Skin of body (tissue), 2 donors: ENCODE measurements around the gene GALNT17. TPM values are rescaled to one million over a fixed set of nuclear protein-coding genes. Genes with fewer than 3 reads are reported as not detected.

Experiments used
- DNase-seq: peaks from one replicate; lab custom pipeline; 2025; lab: John Stamatoyannopoulos, UW
- total RNA-seq: library from RNA; depleted of rRNA; stranded (reverse); fragments of >200 nt; gene quantifications from one replicate; pipeline ENCODE4 v1.2.3, GENCODE V29; 2014

Gene GALNT17
- total RNA-seq, 1 donor from 2014 or later = 6.3 TPM

GRCh38 chr7:71334541-71334940, 202.6 kb downstream of the GALNT17 start:
- no peak for DNase-seq

GRCh38 chr7:71338866-71339265, 206.9 kb downstream of the GALNT17 start:
- no peak for DNase-seq

DNA sequence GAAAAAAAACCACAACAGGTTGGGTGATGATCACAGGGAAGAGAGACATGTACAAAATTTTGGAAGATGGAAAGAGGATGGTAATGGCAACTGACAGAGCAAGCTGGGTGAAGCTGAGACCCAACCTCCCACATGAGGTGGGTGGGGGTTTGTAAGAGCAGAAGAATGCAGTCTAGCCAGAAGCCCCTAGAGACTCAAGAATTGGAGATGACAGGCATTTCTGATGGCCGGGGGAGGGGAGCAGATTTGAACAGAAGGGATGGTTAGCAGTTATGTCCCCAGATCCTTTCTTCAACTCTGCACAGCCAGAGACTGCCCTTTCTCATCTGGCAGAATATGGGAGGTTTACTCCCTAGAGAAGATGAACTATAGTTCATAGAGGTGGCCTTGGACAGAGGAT, 208.0 kb downstream of the GALNT17 start:
- no peak for DNase-seq

DNA sequence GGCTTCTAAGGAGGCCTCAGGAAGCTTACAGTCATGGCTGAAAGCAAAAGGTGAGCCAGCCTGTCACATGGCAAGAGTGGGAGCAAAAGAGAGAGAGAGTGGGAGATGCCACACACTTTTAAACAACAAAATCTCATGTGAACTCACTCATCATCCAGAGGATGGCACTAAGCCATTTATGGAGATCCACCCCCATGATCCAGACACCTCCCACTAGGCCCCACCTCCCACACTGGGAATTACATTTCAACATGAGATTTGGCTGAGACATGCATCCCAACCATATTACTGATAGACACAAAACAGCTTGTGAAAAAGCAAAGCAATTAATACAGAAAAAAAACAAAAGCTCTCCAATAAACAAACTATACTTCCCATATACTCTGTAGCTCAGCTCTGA, 210.3 kb downstream of the GALNT17 start:
- DNase-seq = no peak

DNA sequence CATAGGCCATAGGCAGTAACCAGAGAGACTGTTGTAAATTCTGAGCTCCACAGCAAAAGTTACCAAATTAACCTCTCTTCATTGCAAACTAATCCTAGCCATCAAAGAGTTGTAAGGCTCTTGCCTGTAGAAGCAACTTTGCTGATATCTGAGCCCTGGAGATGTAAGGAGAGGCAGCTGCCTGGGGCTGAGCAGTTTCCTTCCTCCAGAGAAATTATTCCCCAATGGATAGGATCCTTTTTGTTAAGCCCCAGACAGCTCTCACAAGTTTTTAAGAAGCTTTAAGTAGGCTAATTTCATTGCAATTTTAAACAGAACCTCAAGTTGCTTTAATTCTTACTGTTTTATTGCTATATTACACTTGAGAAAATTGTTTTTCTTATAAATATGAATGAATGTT, 211.1 kb downstream of the GALNT17 start:
- no peak for DNase-seq

GRCh38 chr7:71343892-71344291, 211.9 kb downstream of the GALNT17 start:
- DNase-seq = no peak

DNA sequence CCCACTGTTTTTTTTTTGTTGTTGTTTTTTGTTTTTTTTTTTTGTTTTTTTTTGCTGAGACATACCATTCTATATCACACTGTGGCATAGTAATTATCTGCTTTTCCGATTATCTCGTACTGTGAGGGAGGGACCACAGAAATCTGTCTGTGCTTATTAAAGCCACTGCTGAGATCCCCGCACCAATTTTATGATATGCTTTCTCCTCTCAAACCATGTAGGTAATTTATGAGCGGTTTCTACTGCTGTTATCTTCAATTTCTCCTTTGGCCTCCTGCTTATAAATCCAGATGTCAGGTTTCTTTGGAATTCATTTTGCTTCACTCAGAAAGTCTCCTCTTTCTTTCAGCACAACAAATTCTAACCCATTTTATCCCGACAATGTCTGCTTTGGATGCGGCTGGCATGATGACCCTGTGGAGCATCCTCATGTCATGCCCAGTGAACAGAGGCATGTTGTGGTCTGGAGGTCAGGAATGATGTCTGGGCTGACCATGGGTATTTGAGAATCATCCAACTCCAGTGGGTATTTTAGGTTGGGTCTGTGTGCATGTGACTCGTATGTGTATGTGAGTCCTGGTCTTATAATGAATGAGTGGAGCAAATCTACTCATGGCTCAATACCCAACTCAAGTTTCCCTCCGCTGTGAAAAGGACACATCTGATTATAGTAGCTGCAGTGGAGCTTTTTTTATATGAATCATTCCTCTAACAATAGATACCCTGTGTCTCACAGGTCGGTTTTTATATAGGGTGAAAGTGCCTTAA, 213.4 kb downstream of the GALNT17 start:
- no peak for DNase-seq

DNA sequence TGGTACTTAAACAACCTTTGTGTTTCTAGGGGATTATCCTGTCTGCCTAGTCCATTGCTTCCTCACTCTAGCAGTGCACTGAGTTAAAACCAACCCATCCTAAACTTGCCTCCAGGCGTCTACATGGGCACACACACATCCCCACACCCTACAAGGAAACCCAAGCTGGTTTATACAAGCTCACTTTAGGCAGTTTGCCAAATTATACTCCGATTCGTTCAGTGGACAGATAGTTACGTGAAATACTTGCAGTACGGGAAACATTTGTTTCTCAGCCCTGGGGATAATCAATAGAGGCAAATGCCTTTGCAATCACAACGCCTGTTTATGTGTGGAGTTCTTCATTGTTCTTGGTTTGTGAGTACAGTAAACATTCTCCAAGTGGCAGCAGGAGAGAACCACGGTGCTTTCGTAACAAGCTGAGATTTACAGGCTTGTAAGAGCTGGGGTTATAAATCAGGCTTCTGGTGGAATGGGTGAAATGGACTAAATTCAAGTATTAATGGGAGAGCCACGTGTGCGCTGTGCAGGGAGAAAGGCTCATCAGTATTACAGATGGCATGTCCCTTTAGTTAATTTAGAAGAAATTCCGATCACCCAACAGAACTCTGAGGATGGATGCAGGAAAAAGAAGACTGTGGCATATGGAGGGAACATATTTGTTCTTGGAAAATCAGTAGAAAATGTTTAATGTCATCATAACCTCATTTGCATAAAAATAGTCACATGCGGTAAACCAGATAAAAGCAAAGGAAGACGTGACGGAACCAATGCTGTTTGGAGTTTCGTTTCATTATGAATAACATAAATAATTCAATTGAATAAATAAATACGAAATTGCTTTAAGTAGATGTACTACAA, 217.1 kb downstream of the GALNT17 start:
- no peak for DNase-seq

- no peak for DNase-seq
Observed at GRCh38 chr7:71349682-71350481, 217.9 kb downstream of the GALNT17 start.

- DNase-seq = no peak
Observed at GRCh38 chr7:71350680-71351079, 218.7 kb downstream of the GALNT17 start.

DNA sequence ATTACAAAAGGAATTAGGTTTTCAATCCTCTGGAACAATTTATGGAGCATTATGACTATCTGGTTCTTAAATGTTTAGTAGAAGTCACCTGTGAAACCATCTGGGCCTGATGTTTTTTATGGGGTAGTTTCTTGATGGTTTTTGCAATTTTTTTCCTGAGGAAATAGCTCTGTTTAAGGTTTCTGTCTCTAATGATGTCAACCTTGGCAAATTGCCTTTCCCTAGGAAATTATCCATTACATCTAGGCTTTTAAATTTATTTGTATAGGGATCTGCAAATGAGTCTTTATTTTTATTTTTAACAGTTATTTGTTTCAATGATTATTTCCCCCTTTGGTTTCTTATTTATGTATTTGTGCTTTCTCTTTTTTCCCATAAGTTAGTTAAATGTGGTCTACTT, 222.8 kb downstream of the GALNT17 start:
- DNase-seq = no peak

DNA sequence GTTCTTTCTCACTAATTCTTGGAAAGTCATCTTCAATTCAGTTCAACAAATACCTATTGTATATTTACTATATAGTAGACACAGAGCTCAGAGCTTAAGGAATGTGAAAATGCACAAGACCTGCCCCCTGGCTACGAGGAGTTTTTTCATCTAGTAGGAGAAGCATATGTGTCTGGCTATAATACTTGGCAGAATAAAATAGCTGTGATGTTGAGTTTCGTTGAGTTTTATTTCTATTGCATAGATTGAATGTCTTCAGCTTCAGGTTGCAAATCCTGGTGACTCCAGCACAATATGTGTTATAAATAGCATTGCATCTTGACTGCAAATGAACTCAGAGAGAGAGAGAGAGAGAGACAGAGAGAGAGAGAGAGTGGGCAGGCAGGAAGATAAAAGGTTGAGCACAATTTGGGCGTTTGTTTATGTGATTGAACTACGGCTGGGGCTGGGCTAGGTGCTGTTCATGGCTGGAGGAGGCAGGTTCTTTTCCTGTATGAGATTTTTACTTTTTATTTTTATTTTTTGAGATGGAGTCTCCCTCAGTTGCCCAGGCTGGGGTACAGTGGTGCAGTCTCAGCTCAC, 229.6 kb downstream of the GALNT17 start:
- DNase-seq = no peak

GRCh38 chr7:71362240-71362639, 230.3 kb downstream of the GALNT17 start:
- DNase-seq = no peak

DNA sequence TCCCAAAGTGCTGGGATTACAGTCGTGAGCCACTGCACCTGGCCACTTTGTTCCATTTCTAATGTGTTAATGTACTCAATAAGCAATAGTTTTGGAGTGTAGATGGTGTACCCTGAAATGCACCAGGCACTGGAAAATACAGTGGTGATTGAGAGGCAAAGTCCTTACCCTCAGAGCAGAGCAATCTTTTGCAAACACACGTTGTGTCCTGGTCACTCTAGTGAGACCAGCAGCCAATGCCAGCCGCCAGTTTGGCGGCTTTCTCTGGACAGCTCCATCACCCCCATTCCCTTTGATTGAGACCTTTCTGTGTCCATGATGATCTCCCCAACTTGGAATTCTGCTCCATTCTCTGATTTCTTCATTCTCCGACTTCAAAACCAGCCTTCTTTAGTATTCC, 231.3 kb downstream of the GALNT17 start:
- DNase-seq = no peak

- DNase-seq = no peak
Observed at GRCh38 chr7:71363627-71364026, 231.7 kb downstream of the GALNT17 start.

DNA sequence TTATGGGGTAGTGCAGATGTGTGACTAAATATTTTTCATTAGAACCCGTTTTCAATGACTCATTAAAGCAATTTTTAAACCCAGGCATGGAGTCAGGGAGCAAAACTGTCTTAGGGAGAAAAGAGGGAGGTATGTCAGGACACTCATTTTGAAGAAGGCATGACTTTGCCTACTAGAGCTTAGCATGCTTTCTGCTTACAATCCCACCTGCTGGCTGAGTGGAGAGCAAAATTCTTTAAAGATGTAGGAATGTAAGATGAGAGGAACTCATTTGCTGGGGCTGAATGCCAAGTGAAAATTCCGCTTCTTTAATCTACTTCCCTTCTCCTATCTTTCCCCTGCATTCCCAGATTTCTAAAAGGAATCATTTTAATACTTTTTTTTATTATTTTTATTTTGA, 232.6 kb downstream of the GALNT17 start:
- DNase-seq = no peak

DNA sequence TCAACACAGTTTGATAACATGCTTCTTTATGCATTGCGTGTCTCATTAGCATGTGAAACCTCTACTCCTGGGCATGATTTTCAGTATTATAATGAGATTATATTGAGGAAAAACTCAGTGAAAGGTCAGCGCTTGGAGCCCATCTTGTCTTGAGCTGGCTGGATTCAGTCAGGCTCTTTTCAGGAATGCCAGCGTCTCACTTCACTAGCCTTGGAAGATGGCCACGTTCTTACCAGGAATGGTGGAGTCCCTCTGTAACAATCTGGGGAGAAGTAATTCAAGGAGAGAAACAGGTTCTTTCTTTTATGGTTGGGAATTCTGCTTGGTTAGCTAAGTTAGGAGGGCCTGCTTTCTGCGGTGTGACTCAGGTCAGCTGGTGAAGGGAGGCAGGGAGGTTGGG, 241.0 kb downstream of the GALNT17 start:
- no peak for DNase-seq

DNA sequence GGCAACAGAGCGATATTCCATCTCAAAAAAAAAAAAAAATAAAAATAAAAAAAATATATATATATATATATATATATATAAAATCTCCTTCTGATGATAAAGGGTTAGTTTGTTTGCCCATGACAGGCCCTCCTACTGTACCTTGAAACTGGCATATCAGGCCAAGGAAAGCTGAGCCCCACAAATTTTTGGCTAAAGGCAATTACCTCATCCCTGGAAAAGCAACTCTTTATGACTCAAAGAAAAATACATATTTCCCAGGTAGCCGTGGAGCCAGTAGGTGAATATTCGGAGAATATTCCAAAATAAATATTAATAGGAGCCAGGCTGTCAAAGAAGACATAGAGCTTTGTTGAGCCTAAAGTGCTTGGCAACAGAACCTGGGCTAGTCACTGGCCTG, 245.1 kb downstream of the GALNT17 start:
- no peak for DNase-seq

GRCh38 chr7:71377469-71377868, 245.5 kb downstream of the GALNT17 start:
- DNase-seq = no peak

GRCh38 chr7:71384094-71384493, 252.2 kb downstream of the GALNT17 start:
- DNase-seq = no peak

DNA sequence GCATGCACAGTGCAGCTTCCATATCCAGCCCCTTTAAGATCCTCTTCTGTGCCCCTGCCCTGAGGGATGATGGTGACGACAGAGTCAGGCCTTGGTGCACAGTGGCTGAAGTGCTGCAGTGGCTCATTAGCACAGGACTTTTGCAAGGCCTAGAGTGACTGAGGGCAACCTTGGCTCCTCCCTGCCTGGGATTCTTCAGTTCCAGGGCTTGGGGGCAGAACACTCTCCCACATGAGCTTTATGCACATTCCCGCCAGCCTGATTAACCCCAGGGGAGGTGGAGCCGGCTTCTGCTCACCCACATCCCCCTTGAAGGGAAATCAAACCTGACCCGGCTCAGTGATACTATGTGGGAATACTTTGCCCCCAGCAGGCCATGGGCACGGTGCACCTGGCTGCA, 253.4 kb downstream of the GALNT17 start:
- DNase-seq = no peak
